Choroid plexus epithelial cell (primary cell): ENCODE data around the gene XKR8.
"Not testable (repeated sequence)": the region's sequence is repeated elsewhere in the genome, so short reads cannot be mapped to it uniquely, and the experiment has no call there.

Experiments used
- DNase-seq: peaks from one replicate; pipeline ENCODE4 v3.0.0-alpha.2; 2010; ENCODE audit warnings: low read depth
- H3K4me3 ChIP-seq: 2 replicates; pipeline ENCODE4 v1.5.1; 2011; ENCODE audit warnings: low read depth, mild to moderate bottlenecking, control low read depth, low read length, moderate library complexity
- CTCF ChIP-seq: conservative IDR thresholded peaks from 2 replicates; pipeline ENCODE4 v1.5.1; 2011; ENCODE audit warnings: low read depth, mild to moderate bottlenecking, control low read depth, inconsistent platforms, low read length, moderate library complexity

The XKR8 gene

GRCh38 chr1:27980216-27980845 is 20.6 kb downstream of the XKR8 start:
- DNase-seq = no peak
- no peak overlapping the region for H3K4me3 ChIP-seq
- no peak for TF ChIP-seq CTCF

GRCh38 chr1:27981145-27981544 is 21.4 kb downstream of the XKR8 start:
- no peak overlapping the region for H3K4me3 ChIP-seq
- no peak for TF ChIP-seq CTCF
- no peak for DNase-seq

GRCh38 chr1:27990920-27991537 is 31.3 kb downstream of the XKR8 start:
- H3K4me3 ChIP-seq = no peak overlapping the region
- DNase-seq = peak; percentile 66
- no peak for TF ChIP-seq CTCF

- DNase-seq = peak; percentile 21
- H3K4me3 ChIP-seq = no peak overlapping the region
- no peak for TF ChIP-seq CTCF
Measured at GRCh38 chr1:27992276-27992675, 32.5 kb downstream of the XKR8 start.

GRCh38 chr1:27993241-27993640 is 33.5 kb downstream of the XKR8 start:
- H3K4me3 ChIP-seq = no peak overlapping the region
- peak; percentile 5 for DNase-seq
- no peak for TF ChIP-seq CTCF

GRCh38 chr1:27994060-27994459 is 34.3 kb downstream of the XKR8 start:
- TF ChIP-seq CTCF = no peak
- H3K4me3 ChIP-seq = no peak overlapping the region
- DNase-seq = peak; percentile 63

GRCh38 chr1:27994526-27994925 is 34.8 kb downstream of the XKR8 start:
- DNase-seq, H3K4me3 ChIP-seq: not testable (repeated sequence)
